COLO668 (cell line): Measurements from ENCODE around the gene SYDE2.

ENCODE experiments used
- DNase-seq: peaks from one replicate; lab custom pipeline; 2025; ENCODE audit not compliant: unreplicated experiment; lab: John Stamatoyannopoulos, UW

The SYDE2 gene

DNA sequence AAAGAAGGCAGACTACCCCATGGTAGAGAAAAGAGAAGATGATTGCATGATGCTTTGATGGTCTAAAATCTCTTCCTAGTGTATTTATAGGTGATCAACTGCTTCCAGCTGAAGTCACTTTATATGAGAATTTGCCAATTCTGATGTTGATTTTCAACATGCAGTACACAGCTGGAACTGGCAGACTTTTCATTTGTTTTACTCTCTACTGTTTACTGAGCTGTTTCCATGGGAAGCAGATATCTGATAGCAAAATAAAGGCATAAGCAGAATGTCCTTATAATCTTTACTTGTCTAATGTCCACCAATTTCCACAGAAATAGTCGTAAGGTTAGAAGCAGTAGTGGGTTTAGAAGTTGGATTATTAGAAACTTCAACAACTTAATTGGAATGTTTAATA is 74.9 kb downstream of the SYDE2 start:
- DNase-seq, result no peak

DNA sequence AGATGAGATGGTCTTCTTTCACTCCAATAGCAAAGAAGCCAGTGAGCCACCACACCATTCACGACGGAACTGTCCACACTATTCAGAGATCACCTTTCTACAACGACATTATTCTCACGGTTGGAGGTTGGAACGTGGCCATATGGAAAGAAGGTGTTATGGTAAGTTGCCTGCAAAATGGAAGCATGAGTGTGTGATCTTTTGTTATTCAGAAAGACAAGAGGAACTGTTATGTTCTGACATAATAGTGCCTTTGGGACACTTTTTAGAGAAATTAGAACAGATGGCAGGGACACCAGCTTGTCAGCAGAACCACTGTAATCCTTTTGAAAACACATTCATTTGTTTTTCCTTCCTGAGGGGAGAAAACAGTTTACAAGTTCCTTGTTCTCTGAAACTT is 76.7 kb downstream of the SYDE2 start:
- no peak for DNase-seq

DNA sequence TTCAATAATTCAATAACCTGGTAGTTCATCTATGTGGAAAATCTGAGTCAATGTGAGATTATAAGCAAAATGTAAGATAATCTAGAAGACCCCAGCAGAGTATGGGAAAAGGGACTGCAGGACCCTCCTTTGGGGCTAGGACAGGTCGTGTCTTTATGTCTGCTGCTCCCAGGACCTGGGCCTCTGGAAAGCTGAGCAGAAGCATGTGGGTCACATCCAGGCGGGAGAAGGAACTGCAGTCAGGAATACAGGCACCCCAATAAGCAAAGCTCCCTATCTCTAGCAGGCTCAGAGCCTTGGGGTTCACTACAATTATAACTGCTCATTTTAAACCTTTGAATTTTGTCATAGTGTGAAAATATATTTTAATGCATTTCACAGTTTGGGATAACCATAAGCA is 78.6 kb downstream of the SYDE2 start:
- DNase-seq, result no peak

DNA sequence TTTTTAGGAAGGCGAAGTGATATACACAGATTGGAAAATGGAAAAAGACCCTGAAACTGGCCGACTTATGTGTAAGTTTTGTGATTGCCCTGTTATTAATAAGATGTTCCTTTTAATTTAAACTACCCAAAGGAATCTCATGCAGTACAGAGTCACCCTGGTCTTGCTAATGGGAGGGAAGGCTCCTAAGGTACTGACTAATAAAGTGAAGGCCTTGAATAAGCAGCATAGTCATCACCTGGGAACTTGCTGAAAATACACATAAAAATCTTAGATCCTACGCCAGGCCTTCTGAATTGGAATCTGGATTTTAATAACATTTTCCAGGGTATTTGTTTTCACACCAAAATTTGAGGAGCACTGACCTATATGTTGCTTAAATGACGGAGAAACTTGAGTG is 79.1 kb downstream of the SYDE2 start:
- DNase-seq, result no peak

DNA sequence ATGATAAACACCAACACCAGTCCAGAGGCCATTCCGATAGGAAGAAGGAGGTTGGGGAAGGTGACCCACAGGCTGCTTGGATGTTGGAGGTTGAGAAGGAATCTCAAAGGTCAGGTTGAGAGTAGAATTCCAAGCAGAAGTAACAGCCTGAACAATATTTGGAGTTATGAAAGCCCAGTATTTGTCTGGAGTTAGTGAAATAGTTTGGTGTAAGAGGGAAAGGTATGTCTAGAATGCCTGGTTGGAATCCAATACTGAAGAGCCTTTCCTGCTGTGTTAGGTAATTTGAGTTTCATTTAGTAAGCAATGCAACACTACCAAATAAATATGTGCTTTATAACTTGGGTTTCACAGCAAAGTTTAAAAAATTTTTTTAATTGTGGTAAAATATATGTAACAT is 82.1 kb downstream of the SYDE2 start:
- DNase-seq, result no peak

DNA sequence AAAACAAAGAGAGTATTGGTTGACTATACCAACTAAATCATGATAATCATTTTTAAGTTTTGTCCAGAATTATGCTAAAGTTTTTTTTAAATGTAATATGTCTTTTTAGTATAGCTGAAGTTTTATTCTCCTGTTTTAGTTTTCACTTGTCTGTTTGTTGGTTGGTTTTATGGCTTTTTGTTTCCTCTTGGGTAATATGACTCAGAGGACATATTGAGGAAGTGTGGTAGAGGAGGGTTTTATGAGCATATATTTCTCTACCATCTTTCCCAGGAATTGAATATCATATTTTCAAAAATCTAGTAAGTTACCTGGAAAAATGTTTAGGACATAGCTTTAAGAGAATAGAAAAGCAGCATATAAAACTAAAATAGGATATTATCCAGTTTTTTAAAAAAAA is 84.0 kb downstream of the SYDE2 start:
- DNase-seq, result no peak

DNA sequence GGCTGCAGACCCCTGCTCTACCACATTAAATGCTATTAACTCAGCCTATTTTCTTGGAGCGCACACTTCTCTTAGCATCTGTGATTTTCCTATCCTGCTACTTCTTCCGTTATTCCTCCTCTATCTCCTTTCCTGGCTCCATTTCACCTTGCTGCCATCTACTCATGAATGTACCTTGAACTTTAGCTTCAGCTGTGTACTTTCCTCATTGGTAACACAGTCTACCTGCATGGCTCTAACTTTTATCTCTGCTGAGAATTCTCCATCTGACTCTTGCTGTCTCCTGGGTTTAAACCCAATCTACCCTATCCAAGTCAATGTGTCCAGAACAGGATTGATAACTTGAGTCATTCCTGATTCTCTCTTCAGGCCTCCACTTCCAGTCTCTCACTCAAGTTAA is 84.9 kb downstream of the SYDE2 start:
- no peak for DNase-seq

DNA sequence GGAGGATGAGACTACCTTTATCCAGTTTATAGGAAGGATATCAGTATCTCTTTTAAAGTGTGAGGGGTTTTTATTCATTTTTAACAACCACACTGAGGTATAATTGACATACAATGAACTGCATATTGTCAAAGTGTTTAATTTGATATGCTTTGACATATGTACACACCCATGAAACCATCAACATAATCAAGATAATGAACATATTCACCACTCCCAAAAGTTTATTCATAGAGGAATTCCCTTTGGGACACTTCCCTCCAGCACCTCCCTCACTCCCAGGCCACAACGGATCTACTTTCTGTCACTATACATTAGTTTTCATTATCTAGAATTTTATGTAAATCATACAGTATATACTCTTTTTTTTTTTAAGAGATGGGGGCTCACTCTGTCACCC is 89.1 kb downstream of the SYDE2 start:
- no peak for DNase-seq

DNA sequence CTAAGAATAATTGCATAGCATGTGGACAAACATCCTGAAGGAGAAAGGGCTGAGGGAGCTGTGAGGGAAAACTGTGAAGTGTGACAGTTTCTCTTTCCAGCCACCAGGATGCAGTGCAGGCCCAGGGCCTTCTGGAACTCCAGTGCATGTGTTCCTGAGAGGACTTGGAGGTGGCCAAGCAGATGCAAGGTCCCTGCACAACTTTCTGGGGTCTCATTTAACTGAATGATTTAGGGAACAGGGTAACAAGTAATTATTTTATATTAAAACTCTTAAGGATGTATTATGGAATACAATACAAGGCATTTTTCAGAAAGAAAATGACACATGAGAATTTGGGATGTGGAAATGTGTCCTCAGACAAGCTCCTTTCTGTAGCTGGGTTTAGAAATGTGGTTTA is 91.3 kb downstream of the SYDE2 start:
- DNase-seq, result peak; percentile 78
